Trophoblast cell (in vitro differentiated cells and primary cell): ENCODE measurements around the gene ARHGAP8.

Experiments used
- DNase-seq, 2 donors: peaks; one replicate each; pipeline ENCODE4 v3.0.0-alpha.2; 2016
- H2AFZ ChIP-seq: 2 replicates; pipeline ENCODE4 v1.6.1; 2013; ENCODE audit warnings: low read length, moderate library complexity, mild to moderate bottlenecking; ENCODE audit not compliant: insufficient read depth, poor library complexity
- H2AK5ac ChIP-seq: 2 replicates; pipeline ENCODE4 v1.6.1; 2013; ENCODE audit warnings: mild to moderate bottlenecking, low read length
- H2BK120ac ChIP-seq: 2 replicates; pipeline ENCODE4 v1.6.1; 2013; ENCODE audit warnings: low read length, mild to moderate bottlenecking, moderate library complexity; ENCODE audit not compliant: insufficient read depth, poor library complexity
- H2BK12ac ChIP-seq: 2 replicates; pipeline ENCODE4 v1.6.1; 2013; ENCODE audit warnings: mild to moderate bottlenecking, low read length, moderate library complexity
- H2BK5ac ChIP-seq: 2 replicates; pipeline ENCODE4 v1.6.1; 2013; ENCODE audit warnings: low read length, low read depth, moderate library complexity, mild to moderate bottlenecking; ENCODE audit not compliant: poor library complexity
- H3K14ac ChIP-seq: 2 replicates; pipeline ENCODE4 v1.6.1; 2013; ENCODE audit warnings: mild to moderate bottlenecking, low read length
- H3K18ac ChIP-seq: 2 replicates; pipeline ENCODE4 v1.6.1; 2013; ENCODE audit warnings: mild to moderate bottlenecking, low read length
- H3K23ac ChIP-seq: 2 replicates; pipeline ENCODE4 v1.6.1; 2013; ENCODE audit warnings: low read length
- H3K27ac ChIP-seq: 2 replicates; pipeline ENCODE4 v1.5.1; 2013; ENCODE audit warnings: low read depth, mild to moderate bottlenecking, inconsistent platforms, low read length, moderate library complexity
- H3K27me3 ChIP-seq: 2 replicates; pipeline ENCODE4 v1.6.1; 2013; ENCODE audit warnings: inconsistent platforms, mild to moderate bottlenecking, low read length, moderate library complexity; ENCODE audit not compliant: insufficient read depth
- H3K36me3 ChIP-seq, 2 experiments: 1 replicate in 1 of 2; 2 replicates in 1 of 2; pipeline ENCODE4 v1.6.1; 2013; ENCODE audit warnings: low read length in 2 of 2, mild to moderate bottlenecking in 2 of 2, moderate library complexity in 1 of 2; ENCODE audit not compliant: insufficient read depth in 2 of 2, control insufficient read depth in 1 of 2
- H3K4ac ChIP-seq: 2 replicates; pipeline ENCODE4 v1.6.1; 2013; ENCODE audit warnings: low read depth, mild to moderate bottlenecking, low read length, moderate library complexity
- H3K4me1 ChIP-seq, 2 experiments: 1 replicate in 1 of 2; 2 replicates in 1 of 2; pipeline ENCODE4 v1.6.1; 2013; ENCODE audit warnings: low read length in 2 of 2, mild to moderate bottlenecking in 2 of 2, moderate library complexity in 1 of 2; ENCODE audit not compliant: insufficient read depth in 2 of 2, control insufficient read depth in 1 of 2
- H3K4me2 ChIP-seq: 2 replicates; pipeline ENCODE4 v1.6.1; 2013; ENCODE audit warnings: inconsistent platforms, mild to moderate bottlenecking, low read length, moderate library complexity
- H3K4me3 ChIP-seq: 2 replicates; pipeline ENCODE4 v1.5.1; 2013; ENCODE audit warnings: mild to moderate bottlenecking, low read depth, low read length, inconsistent platforms
- H3K79me1 ChIP-seq: one replicate; pipeline ENCODE4 v1.6.1; 2013; ENCODE audit warnings: low read length
- H3K79me2 ChIP-seq: 2 replicates; pipeline ENCODE4 v1.6.1; 2013; ENCODE audit warnings: low read length, mild to moderate bottlenecking; ENCODE audit not compliant: control insufficient read depth, insufficient read depth, poor library complexity
- H3K9ac ChIP-seq: 2 replicates; pipeline ENCODE4 v1.6.1; 2013; ENCODE audit warnings: mild to moderate bottlenecking, low read length
- H3K9me3 ChIP-seq: 2 replicates; pipeline ENCODE4 v1.6.1; 2013; ENCODE audit warnings: low read depth, mild to moderate bottlenecking, control low read depth, inconsistent platforms, low read length; ENCODE audit not compliant: insufficient read depth
- H4K12ac ChIP-seq: 2 replicates; pipeline ENCODE4 v1.6.1; 2013; ENCODE audit warnings: low read depth, mild to moderate bottlenecking, low read length, moderate library complexity
- H4K8ac ChIP-seq: 2 replicates; pipeline ENCODE4 v1.6.1; 2013; ENCODE audit warnings: low read depth, mild to moderate bottlenecking, low read length, moderate library complexity
- H4K91ac ChIP-seq: one replicate; pipeline ENCODE4 v1.6.1; 2013; ENCODE audit warnings: low read depth, mild to moderate bottlenecking, low read length, moderate library complexity
- WGBS: extraction: QIAGEN DNeasy Blood & Tissue Kit; methylation state at CpG from one replicate; pipeline ENCODE4 v1.1.7; 2013; ENCODE audit warnings: missing lambda C conversion rate; ENCODE audit not compliant: insufficient read length, insufficient coverage; ENCODE audit errors: extremely low coverage; 5-methylcytosine and 5-hydroxymethylcytosine counted together

ARHGAP8 gene

DNA sequence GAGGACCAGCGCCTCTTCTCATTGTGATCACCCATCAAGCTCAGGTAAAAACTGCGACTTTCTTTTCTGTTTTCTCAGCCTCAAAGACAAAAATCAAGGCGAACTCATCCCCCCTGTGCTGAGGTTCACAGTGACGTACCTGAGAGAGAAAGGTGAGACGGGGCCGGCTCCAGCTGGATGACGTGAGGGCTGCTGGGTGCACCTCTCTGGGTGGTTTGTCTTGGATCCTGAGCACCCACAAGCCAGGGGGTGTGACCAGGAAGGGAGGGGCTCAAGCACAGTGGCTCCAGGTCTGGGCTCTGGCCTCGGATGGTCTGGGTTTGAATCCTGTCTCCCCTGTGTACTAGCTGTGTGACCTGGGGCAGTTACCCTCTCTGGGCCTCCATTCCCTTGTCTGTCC is 92.8 kb downstream of the ARHGAP8 start:
- H4K12ac ChIP-seq, result no peak overlapping the region
- no peak for DNase-seq
- no peak overlapping the region for H2BK12ac ChIP-seq
- H3K9ac ChIP-seq, result no peak overlapping the region
- no peaks in the 10 kb centered on the region for H3K79me1 ChIP-seq
- H2BK120ac ChIP-seq, result no peak overlapping the region
- no peak overlapping the region for H3K27ac ChIP-seq
- no peak overlapping the region for H2BK5ac ChIP-seq
- H3K36me3 ChIP-seq, result peaks cover 37 to 40% of the 10 kb centered on the region in 2 experiments
- no CpG with 5 or more reads among the region's 8 CpGs for whole genome bisulfite sequencing
- no peak overlapping the region for H3K4me2 ChIP-seq
- peaks cover 0 to 2% of the 10 kb centered on the region in 2 experiments for H3K4me1 ChIP-seq
- H3K14ac ChIP-seq, result no peak overlapping the region
- no peak overlapping the region for H4K91ac ChIP-seq
- H4K8ac ChIP-seq, result no peak overlapping the region
- H2AFZ ChIP-seq, result no peak overlapping the region
- no peaks in the 10 kb centered on the region for H3K79me2 ChIP-seq
- no peaks in the 10 kb centered on the region for H3K27me3 ChIP-seq
- no peak overlapping the region for H3K18ac ChIP-seq
- H2AK5ac ChIP-seq, result no peak overlapping the region
- no peak overlapping the region for H3K4ac ChIP-seq
- no peak overlapping the region for H3K23ac ChIP-seq
- no peaks in the 10 kb centered on the region for H3K9me3 ChIP-seq
- no peak overlapping the region for H3K4me3 ChIP-seq

GRCh38 chr22:44845796-44846720 is 93.7 kb downstream of the ARHGAP8 start:
- Histone ChIP-seq H3K36me3 (peaks cover 37 to 42% of the 10 kb centered on the region in 2 experiments), H3K79me2 (no peaks in the 10 kb centered on the region), H3K9me3 (no peaks in the 10 kb centered on the region), H3K27ac (no peak overlapping the region), H3K4me1 (peaks cover 0 to 2% of the 10 kb centered on the region in 2 experiments), H4K8ac (no peak overlapping the region), H3K23ac (no peak overlapping the region), H3K4me2 (no peak overlapping the region), H3K9ac (no peak overlapping the region), H3K27me3 (no peaks in the 10 kb centered on the region), H2AFZ (no peak overlapping the region), H2BK12ac (no peak overlapping the region), H2AK5ac (no peak overlapping the region), H4K91ac (no peak overlapping the region), H3K18ac (no peak overlapping the region), H3K79me1 (no peaks in the 10 kb centered on the region), H3K14ac (no peak overlapping the region), H3K4ac (no peak overlapping the region), H3K4me3 (no peak overlapping the region), H4K12ac (no peak overlapping the region), H2BK120ac (no peak overlapping the region), H2BK5ac (no peak overlapping the region)
- DNase-seq, result no peak
- no CpG with 5 or more reads among the region's 25 CpGs for WGBS

- H2BK120ac ChIP-seq, result no peak overlapping the region
- no CpG with 5 or more reads among the region's 16 CpGs for whole genome bisulfite sequencing
- no peak overlapping the region for H2BK5ac ChIP-seq
- no peak overlapping the region for H2AFZ ChIP-seq
- no peaks in the 10 kb centered on the region for H3K79me2 ChIP-seq
- no peak overlapping the region for H3K4me2 ChIP-seq
- no peak overlapping the region for H3K4ac ChIP-seq
- no peak overlapping the region for H2BK12ac ChIP-seq
- no peak overlapping the region for H3K27ac ChIP-seq
- no peak overlapping the region for H4K8ac ChIP-seq
- no peak for DNase-seq
- no peak overlapping the region for H4K12ac ChIP-seq
- no peak overlapping the region for H3K18ac ChIP-seq
- H3K36me3 ChIP-seq, result peaks cover 33 to 37% of the 10 kb centered on the region in 2 experiments
- H3K23ac ChIP-seq, result no peak overlapping the region
- no peak overlapping the region for H4K91ac ChIP-seq
- H3K4me1 ChIP-seq, result no peaks in the 10 kb centered on the region
- H3K79me1 ChIP-seq, result no peaks in the 10 kb centered on the region
- H3K9ac ChIP-seq, result no peak overlapping the region
- no peaks in the 10 kb centered on the region for H3K27me3 ChIP-seq
- no peak overlapping the region for H3K14ac ChIP-seq
- no peak overlapping the region for H3K4me3 ChIP-seq
- H2AK5ac ChIP-seq, result no peak overlapping the region
- H3K9me3 ChIP-seq, result no peaks in the 10 kb centered on the region
Observed at GRCh38 chr22:44846726-44847275, 94.4 kb downstream of the ARHGAP8 start.

GRCh38 chr22:44847380-44847779 is 95.0 kb downstream of the ARHGAP8 start:
- Histone ChIP-seq H2AK5ac (no peak overlapping the region), H2BK120ac (no peak overlapping the region), H3K79me2 (no peaks in the 10 kb centered on the region), H3K27me3 (no peaks in the 10 kb centered on the region), H3K23ac (no peak overlapping the region), H3K4ac (no peak overlapping the region), H2BK5ac (no peak overlapping the region), H3K79me1 (no peaks in the 10 kb centered on the region), H3K36me3 (peaks cover 32 to 37% of the 10 kb centered on the region in 2 experiments), H3K9ac (no peak overlapping the region), H4K12ac (no peak overlapping the region), H3K27ac (no peak overlapping the region), H3K18ac (no peak overlapping the region), H2AFZ (no peak overlapping the region), H4K8ac (no peak overlapping the region), H3K4me2 (no peak overlapping the region), H3K14ac (no peak overlapping the region), H3K9me3 (no peaks in the 10 kb centered on the region), H4K91ac (no peak overlapping the region), H3K4me3 (no peak overlapping the region), H2BK12ac (no peak overlapping the region), H3K4me1 (no peaks in the 10 kb centered on the region)
- DNase-seq, result no peak
- WGBS, result no CpG with 5 or more reads among the region's 4 CpGs
